Left lung (tissue), 14 donors: ENCODE data around the gene FKBP4. TPM values are rescaled to one million over a fixed set of nuclear protein-coding genes. Genes with fewer than 3 reads are reported as not detected.

ENCODE experiments used
- ATAC-seq: fragments of 200-7000 bp; cut with Tn5 transposase; one replicate; pipeline ENCODE4 v1.9.1; 2020; ENCODE audit warnings: moderate library complexity
- DNase-seq, 4 donors: peaks; one replicate each; pipeline ENCODE4 v3.0.0-alpha.2; 2013 to 2020
- H3K27ac ChIP-seq, 2 donors: fragments of 200-600 bp; sonication (generic) in 1 of 2; one replicate each; pipeline versions ENCODE4 v1.5.0 to v1.8.0; 2020 to 2021
- H3K27me3 ChIP-seq, 2 donors: fragments of 200-600 bp; sonication (generic) in 1 of 2; one replicate each; pipeline versions ENCODE4 v1.5.0 to v1.8.0; 2020 to 2021
- H3K36me3 ChIP-seq, 2 donors: fragments of 200-600 bp; sonication (generic) in 1 of 2; one replicate each; pipeline versions ENCODE4 v1.5.0 to v1.8.0; 2020 to 2021
- H3K4me1 ChIP-seq, 2 donors: fragments of 200-600 bp; one replicate each; pipeline ENCODE4 v1.8.0; 2021
- H3K4me3 ChIP-seq, 2 donors: fragments of 200-600 bp; sonication (generic) in 1 of 2; one replicate each; pipeline versions ENCODE4 v1.5.0 to v1.8.0; 2020 to 2021; ENCODE audit warnings: mild to moderate bottlenecking in 1 of 2
- H3K9me3 ChIP-seq, 2 donors: fragments of 200-600 bp; sonication (generic) in 1 of 2; one replicate each; pipeline versions ENCODE4 v1.5.0 to v1.8.0; 2020 to 2021
- intact Hi-C, 2 donors: fragments of 100-400 bp; cut with DNase I; formaldehyde crosslinking; loops; one replicate each; pipeline versions ENCODE4 v1.11.2 to v1.14.2; 2022
- long read RNA-seq, 12 donors: library from polyadenylated mRNA in 2 of 12; unstranded in 2 of 12; transcript quantifications; one replicate each; pipeline ENCODE4 v2.0.0 and lab custom pipeline, GENCODE V29; 2019 to 2026
- polyA plus RNA-seq, 6 donors: library from polyadenylated mRNA; unstranded; fragments of 120-200 nt; gene quantifications; one replicate each; pipeline ENCODE4 v1.2.1, GENCODE V29; 2013; ENCODE audit not compliant: insufficient read length in 6 of 6
- total RNA-seq, 2 donors: library from RNA; stranded (reverse); fragmentation: NEBNext Ultra II Directional; extraction: Animal tissue kit (Norgen Biotek cat#: 25700); gene quantifications; one replicate each; pipeline ENCODE4 v1.2.1, GENCODE V29; 2021
- TF ChIP-seq, protein P1 (sequence below), 2 donors: fragments of 200-600 bp; sonication (generic) in 1 of 2; IDR thresholded peaks; one replicate each; pipeline versions ENCODE4 v1.5.0 to v1.8.0; 2021; ENCODE audit warnings: antibody characterized with exemption in 2 of 2
- donor health status: DM: no; HTN: yes; CAD: no.
- donor health status: DM: no; HTN: no; CAD: no.

FKBP4 gene, protein sequence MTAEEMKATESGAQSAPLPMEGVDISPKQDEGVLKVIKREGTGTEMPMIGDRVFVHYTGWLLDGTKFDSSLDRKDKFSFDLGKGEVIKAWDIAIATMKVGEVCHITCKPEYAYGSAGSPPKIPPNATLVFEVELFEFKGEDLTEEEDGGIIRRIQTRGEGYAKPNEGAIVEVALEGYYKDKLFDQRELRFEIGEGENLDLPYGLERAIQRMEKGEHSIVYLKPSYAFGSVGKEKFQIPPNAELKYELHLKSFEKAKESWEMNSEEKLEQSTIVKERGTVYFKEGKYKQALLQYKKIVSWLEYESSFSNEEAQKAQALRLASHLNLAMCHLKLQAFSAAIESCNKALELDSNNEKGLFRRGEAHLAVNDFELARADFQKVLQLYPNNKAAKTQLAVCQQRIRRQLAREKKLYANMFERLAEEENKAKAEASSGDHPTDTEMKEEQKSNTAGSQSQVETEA
- 10 to 100 TPM; 48.1 to 80.9 TPM for total RNA-seq
- polyA plus RNA-seq, result 100 to 1,000 TPM in 1 of 6 donors, 10 to 100 TPM in 5; 63.0 to 110 (median 91.9) TPM
- long read RNA-seq, donor 1, transcript FKBP4-201 (10 exons, 3,732 nt), result major isoform, 10 of 35 reads
- long read RNA-seq, donor 1, partial matches to known transcripts, result 25 of 35 reads
- long read RNA-seq, donor 1, other reads (novel, unspliced or antisense), result 0 of 35 reads
- long read RNA-seq, donor 2, transcript FKBP4-201 (10 exons, 3,732 nt), result major isoform, 9 of 9 reads
- long read RNA-seq, donor 2, partial matches to known transcripts, result 0 of 9 reads
- long read RNA-seq, donor 2, other reads (novel, unspliced or antisense), result 0 of 9 reads
- long read RNA-seq, donor 3, transcript FKBP4-201 (10 exons, 3,732 nt), result major isoform, 17 of 18 reads
- long read RNA-seq, donor 3, partial matches to known transcripts, result 0 of 18 reads
- long read RNA-seq, donor 3, other reads (novel, unspliced or antisense), result 0 of 18 reads
- long read RNA-seq, donor 4, transcript FKBP4-201 (10 exons, 3,732 nt), result major isoform, 31 of 35 reads
- long read RNA-seq, donor 4, partial matches to known transcripts, result 3 of 35 reads
- long read RNA-seq, donor 4, other reads (novel, unspliced or antisense), result 1 of 35 reads
- long read RNA-seq, donor 5, partial matches to known transcripts, result 0 of 4 reads
- long read RNA-seq, donor 5, other reads (novel, unspliced or antisense), result 0 of 4 reads
- long read RNA-seq, donor 6, transcript FKBP4-201 (10 exons, 3,732 nt), result major isoform, 13 of 13 reads
- long read RNA-seq, donor 6, partial matches to known transcripts, result 0 of 13 reads
- long read RNA-seq, donor 6, other reads (novel, unspliced or antisense), result 0 of 13 reads
- long read RNA-seq, donor 7, transcript FKBP4-201 (10 exons, 3,732 nt), result major isoform, 10 of 10 reads
- long read RNA-seq, donor 7, partial matches to known transcripts, result 0 of 10 reads
- long read RNA-seq, donor 7, other reads (novel, unspliced or antisense), result 0 of 10 reads
- long read RNA-seq, donor 8, transcript FKBP4-201 (10 exons, 3,732 nt), result major isoform, 7 of 7 reads
- long read RNA-seq, donor 8, partial matches to known transcripts, result 0 of 7 reads
- long read RNA-seq, donor 8, other reads (novel, unspliced or antisense), result 0 of 7 reads
- long read RNA-seq, donor 9, result 0 reads
- long read RNA-seq, donor 10, transcript FKBP4-201 (10 exons, 3,732 nt), result major isoform, 39 of 45 reads
- long read RNA-seq, donor 10, partial matches to known transcripts, result 2 of 45 reads
- long read RNA-seq, donor 10, other reads (novel, unspliced or antisense), result 4 of 45 reads
- long read RNA-seq, donor 11, transcript FKBP4-201 (10 exons, 3,732 nt), result major isoform, 15 of 21 reads
- long read RNA-seq, donor 11, partial matches to known transcripts, result 6 of 21 reads
- long read RNA-seq, donor 11, other reads (novel, unspliced or antisense), result 0 of 21 reads
- long read RNA-seq, donor 12, transcript FKBP4-201 (10 exons, 3,732 nt), result major isoform, 9 of 9 reads
- long read RNA-seq, donor 12, partial matches to known transcripts, result 0 of 9 reads
- long read RNA-seq, donor 12, other reads (novel, unspliced or antisense), result 0 of 9 reads

GRCh38 chr12:2794736-2795289 is at the start of gene FKBP4:
FKBP4 (plus strand) TSS chr12:2794970; CDS start chr12:2795140, 170 bp downstream.
- peak; percentile 85 to 98 (median 94) for DNase-seq
- Histone ChIP-seq H3K27me3 (peaks cover 0 to 20% of the 10 kb centered on the region in 2 donors), H3K9me3 (no peaks in the 10 kb centered on the region), H3K27ac (peak within 1 kb of the TSS; percentile 75 to 85), H3K36me3 (peaks cover 1 to 27% of the 10 kb centered on the region in 2 donors), H3K4me3 (peak within 1 kb of the TSS; percentile 72 to 91), H3K4me1 (peaks cover 9 to 23% of the 10 kb centered on the region in 2 donors)
- ATAC-seq, result peak; percentile 96
- TF ChIP-seq, protein P1, sequence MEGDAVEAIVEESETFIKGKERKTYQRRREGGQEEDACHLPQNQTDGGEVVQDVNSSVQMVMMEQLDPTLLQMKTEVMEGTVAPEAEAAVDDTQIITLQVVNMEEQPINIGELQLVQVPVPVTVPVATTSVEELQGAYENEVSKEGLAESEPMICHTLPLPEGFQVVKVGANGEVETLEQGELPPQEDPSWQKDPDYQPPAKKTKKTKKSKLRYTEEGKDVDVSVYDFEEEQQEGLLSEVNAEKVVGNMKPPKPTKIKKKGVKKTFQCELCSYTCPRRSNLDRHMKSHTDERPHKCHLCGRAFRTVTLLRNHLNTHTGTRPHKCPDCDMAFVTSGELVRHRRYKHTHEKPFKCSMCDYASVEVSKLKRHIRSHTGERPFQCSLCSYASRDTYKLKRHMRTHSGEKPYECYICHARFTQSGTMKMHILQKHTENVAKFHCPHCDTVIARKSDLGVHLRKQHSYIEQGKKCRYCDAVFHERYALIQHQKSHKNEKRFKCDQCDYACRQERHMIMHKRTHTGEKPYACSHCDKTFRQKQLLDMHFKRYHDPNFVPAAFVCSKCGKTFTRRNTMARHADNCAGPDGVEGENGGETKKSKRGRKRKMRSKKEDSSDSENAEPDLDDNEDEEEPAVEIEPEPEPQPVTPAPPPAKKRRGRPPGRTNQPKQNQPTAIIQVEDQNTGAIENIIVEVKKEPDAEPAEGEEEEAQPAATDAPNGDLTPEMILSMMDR (IDR thresholded peaks at IDR 0.05), result no peak
- intact Hi-C loops, result no loop called here

DNA sequence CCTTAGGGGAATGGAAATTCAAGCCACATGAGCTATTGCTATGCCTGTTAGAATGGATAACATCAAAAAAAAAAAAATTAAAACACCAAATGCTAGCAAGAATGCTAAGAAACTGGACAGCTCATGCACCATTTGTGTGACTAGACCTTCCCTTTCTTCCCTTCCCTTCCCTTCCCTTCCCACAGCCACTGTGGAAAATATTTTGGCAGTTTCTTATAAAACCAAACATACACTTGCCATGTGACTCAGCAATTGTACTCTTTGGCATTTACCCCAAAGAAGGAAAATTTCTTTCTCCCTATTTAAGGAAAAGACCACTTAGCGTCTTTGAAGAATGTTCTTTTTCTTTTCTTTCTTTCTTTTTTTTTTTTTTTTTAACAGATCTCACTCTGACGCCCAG is 49.1 kb upstream of the FKBP4 start:
- TF ChIP-seq, protein P1 (IDR thresholded peaks at IDR 0.05), result no peak
- ATAC-seq, result no peak

DNA sequence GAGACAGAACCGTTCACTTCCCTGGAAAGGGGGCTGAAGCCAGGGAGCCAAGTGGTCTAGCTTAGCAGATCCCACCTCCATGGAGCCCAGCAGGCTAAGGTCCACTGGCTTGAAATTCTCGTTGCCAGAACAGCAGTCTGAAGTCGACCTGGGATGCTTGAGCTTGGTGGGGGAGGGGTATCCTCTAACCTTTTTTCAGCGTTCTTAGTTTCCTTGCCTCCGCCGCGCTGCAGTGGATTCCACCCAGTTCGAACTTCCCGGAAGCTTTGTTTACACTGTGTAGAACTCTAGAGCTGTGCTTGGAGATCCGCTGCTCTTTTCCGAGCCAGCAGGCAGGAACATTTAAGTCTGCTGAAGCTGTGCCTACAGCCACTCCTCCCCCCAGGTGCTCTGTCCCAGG is 45.2 kb upstream of the FKBP4 start:
- intact Hi-C loops, result no loop called here
- TF ChIP-seq, protein P1 (IDR thresholded peaks at IDR 0.05), result no peak
- DNase-seq (no peak), ATAC-seq (no peak)
- Histone ChIP-seq H3K36me3 (no peaks in the 10 kb centered on the region), H3K4me1 (no peaks in the 10 kb centered on the region), H3K27ac (no peak overlapping the region), H3K27me3 (peaks cover 0 to 34% of the 10 kb centered on the region in 2 donors), H3K4me3 (no peak overlapping the region), H3K9me3 (no peaks in the 10 kb centered on the region)

More for the DNA sequence above, 49.1 kb upstream of the FKBP4 start:
- no peaks in the 10 kb centered on the region for H3K27me3 ChIP-seq
- DNase-seq, result no peak
- H3K27ac ChIP-seq, result no peak overlapping the region
- H3K4me1 ChIP-seq, result no peaks in the 10 kb centered on the region
- H3K36me3 ChIP-seq, result no peaks in the 10 kb centered on the region
- H3K4me3 ChIP-seq, result no peak overlapping the region
- no peaks in the 10 kb centered on the region for H3K9me3 ChIP-seq
- intact Hi-C loops, result no loop called here

DNA sequence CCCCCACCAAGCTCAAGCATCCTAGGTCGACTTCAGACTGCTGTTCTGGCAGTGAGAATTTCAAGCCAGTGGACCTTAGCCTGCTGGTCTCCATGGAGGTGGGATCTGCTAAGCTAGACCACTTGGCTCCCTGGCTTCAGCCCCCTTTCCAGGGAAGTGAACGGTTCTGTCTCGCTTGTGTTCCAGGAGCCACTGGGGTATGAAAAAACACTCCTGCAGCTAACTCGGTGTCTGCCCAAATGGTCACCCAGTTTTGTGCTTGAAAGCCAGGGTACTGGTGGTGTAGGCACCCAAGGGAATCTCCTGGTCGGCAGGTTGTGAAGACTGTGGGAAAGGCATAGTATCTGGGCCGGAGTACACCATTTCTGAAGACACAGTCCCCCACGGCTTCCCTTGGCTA is 44.6 kb upstream of the FKBP4 start:
- Histone ChIP-seq H3K27ac (no peak overlapping the region), H3K4me3 (no peak overlapping the region), H3K4me1 (no peaks in the 10 kb centered on the region), H3K27me3 (peaks cover 0 to 34% of the 10 kb centered on the region in 2 donors), H3K9me3 (no peaks in the 10 kb centered on the region), H3K36me3 (no peaks in the 10 kb centered on the region)
- intact Hi-C loops, result no loop called here
- no peak for ATAC-seq
- TF ChIP-seq, protein P1 (IDR thresholded peaks at IDR 0.05), result no peak
- no peak for DNase-seq
